CD4-positive, alpha-beta T cell treated with Interleukin-15 for 1 hour (primary cell): Measurements from ENCODE around the gene LRFN4.
A peak's percentile ranks its signal among the peaks of the same experiment; 100 is the strongest.
"Not testable (repeated sequence)": the region's sequence is repeated elsewhere in the genome, so short reads cannot be mapped to it uniquely, and the experiment has no call there.

Source experiments
- DNase-seq: peaks from one replicate; pipeline ENCODE4 v3.0.0-alpha.2; 2020

LRFN4 gene

DNA sequence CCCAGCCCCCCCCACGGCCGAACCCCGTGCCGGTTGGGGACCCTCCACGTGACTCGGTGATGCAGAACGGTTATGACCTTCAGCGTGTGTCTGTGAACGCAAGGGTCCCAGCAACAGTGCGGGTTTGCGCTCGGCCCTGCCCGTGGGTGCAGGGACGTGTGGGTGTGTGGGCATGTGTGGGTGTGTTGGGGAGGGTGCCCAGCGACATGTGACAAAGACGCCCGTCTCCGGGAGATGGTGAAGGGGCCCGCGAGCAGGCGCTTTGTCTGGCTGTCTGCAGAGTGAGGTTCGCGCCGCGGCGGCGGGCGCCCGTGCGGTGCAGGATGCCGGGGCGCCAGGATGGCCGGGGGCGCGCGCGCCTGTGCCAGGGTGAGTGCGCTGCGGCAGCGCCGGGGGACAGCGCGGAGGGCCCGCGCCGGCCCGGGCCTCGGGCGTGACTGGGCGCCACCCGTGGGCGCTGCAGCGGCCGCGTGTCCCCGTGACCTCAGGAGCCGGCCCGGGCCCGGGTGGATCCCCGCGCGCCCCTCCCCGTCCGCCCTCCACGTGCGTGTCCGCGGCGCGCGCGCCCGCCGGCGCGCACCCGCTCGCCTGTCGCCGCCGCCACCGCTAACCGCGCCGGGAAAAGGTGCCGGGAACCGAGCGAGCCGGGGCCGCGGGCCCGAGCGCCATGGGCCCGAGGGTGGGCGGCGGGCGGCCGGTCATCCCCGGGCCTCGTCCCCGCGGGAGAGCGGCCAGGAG lies at the start of gene LRFN4:
LRFN4 (plus strand) TSS at position 569 of the 738 bp plus-strand sequence. CDS start 681 bp downstream, outside the sequence.
- DNase-seq, result peak; percentile 71

DNA sequence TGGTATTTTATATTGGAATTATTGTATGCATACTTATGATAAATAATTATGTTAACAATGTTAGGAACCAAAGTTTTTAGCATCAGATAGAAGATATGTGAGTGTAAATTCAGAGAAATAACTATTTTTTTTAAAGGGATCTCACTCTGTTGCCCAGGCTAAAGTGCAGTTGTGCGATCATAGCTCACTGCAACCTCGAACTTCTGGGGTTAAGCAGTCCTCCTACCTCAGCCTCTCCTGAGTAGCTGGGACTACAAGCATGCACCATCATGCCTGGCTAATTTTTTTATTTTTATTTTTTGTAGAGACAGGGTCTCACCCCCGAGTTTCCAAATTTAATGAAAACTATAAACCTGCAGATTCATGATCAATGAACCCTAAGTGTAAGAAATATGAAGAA lies 47.3 kb upstream of the LRFN4 start:
- DNase-seq, result no peak

DNA sequence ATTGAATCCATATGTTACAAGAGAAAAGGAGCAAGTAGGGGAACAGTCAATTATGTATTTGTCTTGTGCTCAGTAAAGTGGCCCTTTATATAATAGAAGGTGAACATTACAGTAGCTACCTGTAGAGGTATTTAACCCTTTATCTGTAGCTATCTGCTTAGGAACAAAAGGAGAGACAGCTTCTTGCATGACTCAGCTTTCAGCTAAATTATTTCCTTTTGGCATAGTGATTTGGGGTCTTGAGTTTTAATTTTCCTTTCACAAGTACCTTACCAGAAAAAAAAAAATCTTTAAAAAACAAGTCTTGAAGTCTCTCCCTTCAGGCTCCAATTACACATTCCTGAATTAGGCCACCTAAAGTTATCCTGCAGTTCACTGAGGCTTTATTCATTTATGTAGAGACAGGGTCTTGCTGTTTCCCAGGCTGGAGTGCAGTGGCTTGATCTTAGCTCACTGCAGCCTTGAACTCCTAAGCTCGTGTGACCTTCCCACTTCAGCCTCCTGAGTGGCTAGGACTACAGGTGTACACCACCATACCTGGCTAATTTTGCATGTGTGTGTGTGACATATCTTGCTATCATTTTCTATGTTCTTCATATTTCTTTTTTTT lies 46.2 kb upstream of the LRFN4 start:
- DNase-seq, result no peak

DNA sequence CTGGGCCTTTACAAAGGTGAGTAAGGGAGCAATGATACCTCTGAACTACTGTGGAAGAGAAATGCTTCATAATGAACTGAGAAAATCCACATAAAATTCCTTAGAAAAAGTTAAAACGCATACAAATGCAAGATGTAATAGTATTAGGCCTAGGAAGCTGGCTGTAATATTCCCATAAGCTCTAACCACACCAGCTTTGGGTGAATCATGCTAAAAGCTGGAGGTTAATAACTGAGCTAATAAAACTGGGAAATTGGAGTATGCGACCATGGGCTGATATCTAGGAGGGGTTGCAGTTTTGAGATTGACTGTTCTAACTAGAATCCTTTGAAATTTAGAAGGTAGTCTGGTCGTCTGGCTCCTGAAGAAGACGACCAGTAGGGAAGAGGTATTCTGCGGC lies 42.2 kb upstream of the LRFN4 start:
- no peak for DNase-seq

DNA sequence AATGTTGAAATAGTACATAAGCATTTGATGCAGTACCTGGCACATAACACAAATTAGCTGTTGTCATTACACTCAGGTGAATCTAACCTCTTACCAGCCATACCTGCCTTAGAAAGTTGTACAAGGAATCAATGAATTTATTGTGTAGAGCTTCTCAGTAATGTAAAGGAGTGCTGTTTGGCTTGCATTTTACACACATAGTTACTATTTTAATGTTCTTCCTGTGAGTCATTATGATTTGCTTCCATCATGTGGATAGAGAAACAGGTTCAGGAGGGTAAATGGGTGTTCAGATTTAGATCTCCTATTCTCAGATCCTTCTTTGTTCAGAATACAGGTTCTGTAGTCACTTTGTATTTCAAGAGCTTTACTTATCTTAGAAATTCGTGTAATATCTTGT lies 41.2 kb upstream of the LRFN4 start:
- DNase-seq, result no peak

DNA sequence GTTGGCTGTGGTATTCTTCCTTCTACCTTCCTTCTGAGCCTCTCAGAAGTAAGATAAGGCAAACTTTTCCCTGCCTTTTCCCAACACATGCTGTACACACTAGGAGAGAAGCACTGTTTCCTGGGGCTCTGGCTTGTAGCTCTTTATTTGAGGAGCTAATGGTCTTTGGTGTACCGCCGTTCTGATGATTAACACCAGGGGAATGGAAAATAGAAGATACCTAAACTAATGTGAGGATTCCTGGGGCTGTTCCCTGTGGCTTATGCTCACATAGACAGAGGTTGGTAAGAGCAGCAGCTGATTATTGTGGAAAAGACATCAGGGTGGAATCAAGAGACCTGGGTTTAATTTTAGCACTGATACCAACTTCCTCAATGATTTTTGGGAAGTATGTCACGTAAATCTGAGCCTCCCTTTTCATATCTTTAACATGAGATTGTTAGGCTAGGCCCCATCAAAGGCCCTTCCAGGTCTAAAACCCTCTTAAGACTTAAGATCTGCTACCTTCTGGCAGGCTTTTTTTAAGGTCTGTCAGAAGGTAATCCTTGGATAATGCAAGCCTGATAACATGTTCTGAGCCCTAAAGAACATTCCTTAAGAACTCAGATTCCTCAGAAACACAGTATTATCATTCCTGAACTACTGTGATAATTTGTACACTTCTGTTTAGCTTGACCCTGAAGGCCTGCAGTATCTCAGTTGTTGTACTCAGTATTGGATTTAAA lies 38.5 kb upstream of the LRFN4 start:
- DNase-seq, result no peak

DNA sequence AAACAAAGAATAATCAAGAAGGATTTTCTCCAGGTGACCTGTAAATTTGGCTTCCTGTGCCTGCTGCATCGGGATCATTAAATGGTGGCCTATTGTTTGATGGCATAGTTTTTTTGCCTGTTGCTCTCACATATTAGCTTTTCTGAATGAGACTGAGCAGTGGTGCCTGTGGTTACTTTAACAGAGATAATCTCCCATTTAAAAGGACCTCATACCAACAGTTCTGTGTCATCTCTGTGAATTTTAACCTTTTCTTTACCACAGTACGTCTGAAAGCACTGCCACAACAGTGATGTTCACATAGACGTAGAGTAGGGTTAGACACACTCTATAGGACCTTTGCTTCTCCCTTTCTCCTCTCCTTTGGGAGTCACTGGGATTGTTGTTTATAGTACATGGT lies 36.5 kb upstream of the LRFN4 start:
- no peak for DNase-seq

DNA sequence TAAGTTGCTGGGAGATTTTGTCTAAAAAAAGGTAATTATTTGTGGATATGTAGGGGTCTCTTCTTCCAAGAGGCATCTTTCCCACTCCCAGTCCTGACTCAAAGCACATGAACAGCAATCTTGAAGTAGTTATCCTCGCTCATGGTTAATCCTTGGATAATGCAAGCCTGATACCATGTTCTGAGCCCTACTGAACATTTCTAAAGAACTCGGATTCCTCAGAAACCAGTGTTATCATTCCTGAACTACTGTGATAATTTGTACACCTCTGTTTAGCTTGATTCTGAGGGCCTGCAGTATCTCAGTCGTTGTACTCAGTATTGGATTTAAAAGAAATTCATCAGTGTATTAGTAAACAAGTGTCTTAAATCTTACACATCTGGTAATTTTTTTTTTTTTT lies 36.0 kb upstream of the LRFN4 start:
- DNase-seq, result no peak

DNA sequence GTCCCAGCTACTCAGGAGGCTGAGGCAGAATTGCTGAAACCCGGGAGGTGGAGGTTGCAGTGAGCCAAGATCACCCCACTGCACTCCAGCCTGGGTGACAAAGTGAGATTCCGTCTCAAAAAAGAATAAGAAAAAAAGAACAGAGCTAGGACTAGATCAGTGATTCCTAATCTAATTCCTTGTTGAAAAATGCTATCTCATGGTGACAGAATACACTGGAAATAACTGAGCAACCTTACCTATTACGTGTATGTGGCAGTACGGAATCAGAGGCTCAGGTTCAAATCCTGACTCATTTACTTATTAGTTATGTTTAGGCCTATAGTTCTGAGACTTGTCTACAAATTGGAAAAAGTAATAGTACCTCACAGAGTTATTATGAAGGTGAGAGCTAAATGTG lies 33.2 kb upstream of the LRFN4 start:
- no peak for DNase-seq

DNA sequence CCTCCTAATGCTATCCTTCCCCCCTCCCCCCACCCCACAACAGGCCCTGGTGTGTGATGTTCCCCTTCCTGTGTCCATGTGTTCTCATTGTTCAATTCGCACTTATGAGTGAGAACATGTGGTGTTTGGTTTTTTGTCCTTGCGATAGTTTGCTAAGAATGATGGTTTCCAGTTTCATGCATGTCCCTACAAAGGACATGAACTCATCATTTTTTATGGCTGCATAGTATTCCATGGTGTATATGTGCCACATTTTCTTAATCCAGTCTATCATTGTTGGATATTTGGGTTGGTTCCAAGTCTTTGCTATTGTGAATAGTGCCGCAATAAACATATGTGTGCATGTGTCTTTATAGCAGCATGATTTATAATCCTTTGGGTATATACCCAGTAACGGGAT lies 32.3 kb upstream of the LRFN4 start:
- not testable (repeated sequence) for DNase-seq

DNA sequence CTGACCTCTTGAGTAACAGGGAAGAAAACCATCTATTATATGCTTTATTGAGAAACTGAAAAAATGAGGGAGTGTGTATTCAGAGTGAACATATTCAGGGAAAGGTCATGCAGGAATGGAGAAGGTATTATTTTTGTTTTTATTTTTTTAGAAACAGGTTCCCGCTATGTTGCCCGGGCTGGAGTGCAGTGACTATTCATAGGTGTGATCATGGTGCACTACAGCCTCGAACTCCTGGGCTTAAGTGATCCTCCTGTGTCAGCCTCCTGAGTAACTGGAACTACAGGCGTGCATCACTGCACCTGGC lies 22.4 kb upstream of the LRFN4 start:
- no peak for DNase-seq

DNA sequence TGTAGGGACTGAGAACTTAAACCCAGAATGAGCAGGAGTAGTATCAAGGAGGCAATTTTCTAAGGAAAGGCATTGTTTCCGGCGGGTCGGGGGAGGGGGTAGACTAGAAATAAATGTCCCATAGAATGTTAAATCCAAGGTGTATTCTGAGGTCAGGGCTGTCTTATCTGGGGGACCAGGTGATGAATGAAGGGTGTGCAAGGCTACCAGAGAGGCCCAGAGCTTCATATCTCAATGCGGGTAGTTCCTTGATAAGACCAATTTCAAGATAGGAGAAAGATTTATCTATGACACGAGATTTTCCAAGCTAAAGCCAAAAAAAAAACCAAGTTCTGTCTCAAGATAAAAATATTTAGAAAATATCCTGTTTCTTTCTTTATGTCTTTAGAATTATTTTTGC lies 21.9 kb upstream of the LRFN4 start:
- DNase-seq, result no peak

DNA sequence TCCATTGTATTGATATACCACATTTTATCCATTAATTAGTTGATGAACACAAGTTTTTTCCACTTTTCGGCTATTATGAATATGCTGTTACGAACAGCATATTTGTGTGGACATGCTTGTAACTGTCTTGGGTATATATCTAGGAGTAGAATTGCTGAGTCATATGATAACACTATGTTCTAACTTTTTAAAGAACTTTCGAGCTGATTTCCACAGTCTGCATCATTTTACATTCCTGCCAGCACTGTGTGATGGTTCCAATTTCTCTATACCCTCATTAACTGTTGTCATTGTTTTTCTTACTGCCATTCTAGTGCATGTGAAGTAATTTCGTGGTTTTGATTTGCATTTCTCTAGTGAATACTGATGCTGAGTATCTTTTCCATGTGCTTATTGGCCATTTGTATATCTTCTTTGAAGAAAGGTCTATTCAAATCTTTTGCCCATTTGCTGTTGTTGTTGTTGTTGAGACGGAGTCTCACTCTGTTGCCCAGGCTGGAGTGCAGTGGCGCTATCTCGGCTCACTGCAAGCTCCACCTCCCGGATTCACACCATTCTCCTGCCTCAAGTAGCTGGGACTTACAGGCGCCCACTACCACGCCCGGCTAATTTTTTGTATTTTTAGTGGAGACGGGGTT lies 21.0 kb upstream of the LRFN4 start:
- no peak for DNase-seq

DNA sequence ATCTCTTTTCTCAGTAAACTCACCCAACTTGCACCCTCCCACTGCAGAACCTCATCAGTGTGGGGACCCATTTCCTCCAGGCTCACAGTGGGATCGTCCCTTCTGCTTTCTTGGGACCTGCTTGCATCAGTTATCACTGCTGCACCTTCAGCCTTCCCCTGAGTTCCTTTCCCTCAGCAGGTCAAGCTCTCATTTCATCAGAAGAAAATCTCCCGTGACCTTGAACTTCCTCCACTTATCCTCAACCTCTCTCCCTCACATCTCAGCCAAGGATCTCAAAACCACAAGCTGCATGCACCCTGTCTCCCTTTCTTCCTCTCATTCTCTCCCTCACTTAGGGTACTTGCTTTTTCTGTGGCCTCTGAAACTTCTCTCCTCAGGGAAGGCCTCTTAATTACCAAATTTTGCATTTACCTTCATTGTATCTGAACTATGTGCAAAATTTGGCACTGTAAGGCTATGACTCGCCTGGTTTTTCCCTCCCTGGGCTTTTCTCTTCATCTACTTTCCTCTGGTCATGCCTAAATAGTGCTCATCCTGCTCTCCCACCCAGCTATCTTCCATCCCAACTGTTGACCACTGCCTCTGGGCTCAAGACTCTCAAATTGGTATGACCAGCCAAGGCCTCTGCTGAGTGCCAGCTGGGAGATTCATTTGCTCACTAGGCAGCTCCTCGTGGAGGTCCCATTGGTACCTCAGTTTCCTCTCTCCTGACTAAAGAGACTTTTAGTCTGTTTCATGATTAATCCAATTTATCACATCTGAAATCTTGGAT lies 16.4 kb upstream of the LRFN4 start:
- no peak for DNase-seq

DNA sequence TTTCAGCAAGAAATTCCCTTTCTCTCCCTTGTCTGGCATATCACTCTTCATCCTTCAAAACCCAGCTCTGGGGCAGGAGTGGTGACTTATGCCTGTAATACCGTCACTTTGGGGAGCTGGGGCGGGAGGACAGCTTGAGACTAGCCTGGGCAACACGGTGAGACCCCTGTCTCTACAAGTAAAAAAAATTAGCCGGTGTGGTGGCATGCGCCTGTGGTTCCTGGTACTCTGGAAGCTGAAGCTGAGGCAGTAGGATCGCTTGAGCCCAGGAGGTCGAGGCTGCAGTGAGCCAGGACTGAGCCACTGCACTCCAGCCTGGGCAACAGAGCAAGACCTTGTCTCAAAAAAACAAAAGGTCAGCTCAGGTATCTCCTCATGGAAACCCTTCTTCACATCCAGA lies 15.0 kb upstream of the LRFN4 start:
- no peak for DNase-seq

DNA sequence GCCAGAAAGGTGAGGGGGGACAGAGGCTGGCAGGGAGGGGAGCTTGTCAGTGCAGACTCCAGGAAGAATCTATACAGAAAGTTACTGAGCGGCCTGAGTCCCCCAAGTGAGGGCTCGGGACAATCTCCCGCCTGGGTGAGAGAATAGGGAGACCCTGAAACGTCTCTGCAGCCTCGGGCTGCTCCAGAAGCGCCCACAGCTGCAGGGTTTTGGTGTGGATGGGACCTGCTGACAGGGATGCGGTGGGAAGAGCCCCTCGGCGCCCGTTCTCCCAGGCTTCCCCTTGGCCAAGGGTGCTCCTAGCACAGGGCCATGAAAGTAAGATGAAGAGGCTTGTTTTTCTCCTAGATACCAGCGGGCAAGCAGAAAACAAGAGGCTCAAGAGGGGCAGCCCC lies 14.4 kb upstream of the LRFN4 start:
- DNase-seq, result no peak

DNA sequence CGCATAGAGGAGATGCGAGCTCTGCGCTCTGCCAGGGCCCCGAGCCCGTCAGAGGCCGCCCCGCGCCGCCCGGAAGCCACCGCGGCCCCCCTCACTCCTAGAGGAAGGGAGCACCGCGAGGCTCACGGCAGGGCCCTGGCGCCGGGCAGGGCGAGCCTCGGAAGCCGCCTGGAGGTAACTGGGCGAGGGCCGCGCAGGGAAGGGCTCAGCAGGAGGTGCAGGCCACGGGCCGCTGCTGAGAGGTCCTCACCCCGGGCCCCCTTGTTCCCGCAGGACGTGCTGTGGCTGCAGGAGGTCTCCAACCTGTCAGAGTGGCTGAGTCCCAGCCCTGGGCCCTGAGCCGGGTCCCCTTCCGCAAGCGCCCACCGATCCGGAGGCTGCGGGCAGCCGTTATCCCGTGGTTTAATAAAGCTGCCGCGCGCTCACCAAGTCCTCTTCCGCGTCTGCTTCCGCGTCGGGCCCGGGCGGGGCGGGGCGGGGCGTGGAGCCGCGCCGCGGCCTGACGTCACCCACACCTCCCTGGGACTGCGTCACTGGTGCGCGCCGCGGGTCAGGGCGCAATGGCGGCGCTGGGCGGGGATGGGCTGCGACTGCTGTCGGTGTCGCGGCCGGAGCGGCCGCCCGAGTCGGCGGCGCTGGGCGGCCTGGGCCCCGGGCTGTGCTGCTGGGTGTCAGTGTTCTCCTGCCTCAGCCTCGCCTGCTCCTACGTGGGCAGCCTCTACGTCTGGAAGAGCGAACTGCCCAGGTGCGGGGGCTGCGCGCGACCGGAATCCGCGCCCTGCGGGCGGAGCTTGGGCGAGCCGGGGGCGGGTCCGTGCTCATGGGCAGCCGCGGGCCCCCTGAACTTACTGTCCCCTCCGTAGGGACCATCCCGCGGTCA lies 13.7 kb upstream of the LRFN4 start, which contains the start of gene RCE1:
RCE1 (plus strand) TSS at position 546 of the 880 bp plus-strand sequence; CDS start at position 561, 15 bp downstream.
- peak; percentile 91 for DNase-seq

DNA sequence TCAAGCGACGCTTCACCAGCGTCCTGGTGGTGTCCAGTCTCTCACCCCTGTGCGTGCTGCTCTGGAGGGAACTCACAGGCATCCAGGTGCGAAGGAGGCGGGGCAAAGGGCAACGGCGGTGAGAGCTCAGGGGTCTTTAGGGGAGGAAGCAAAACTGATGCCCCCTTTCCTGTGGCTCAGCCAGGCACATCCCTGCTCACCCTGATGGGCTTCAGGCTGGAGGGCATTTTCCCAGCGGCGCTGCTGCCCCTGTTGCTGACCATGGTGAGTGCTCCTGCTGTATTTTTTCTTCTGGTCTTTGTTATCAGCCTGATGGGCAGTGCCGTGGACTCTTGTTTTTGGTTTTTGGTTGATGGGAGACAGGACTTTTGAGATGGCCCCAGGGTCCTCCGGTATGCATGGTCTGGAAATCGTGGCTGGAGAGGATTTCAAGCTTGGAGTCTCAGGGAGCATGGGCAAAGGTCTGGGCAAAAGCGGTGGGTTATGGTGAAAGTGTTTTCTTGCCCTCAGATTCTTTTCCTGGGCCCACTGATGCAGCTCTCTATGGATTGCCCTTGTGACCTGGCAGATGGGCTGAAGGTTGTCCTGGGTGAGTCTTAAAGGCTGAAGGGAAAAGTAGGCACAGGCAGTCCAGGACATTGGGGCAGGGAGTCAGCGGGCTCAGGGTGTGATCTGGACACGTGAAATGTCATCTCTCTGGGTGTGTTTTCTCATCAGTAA lies 12.9 kb upstream of the LRFN4 start:
- no peak for DNase-seq

DNA sequence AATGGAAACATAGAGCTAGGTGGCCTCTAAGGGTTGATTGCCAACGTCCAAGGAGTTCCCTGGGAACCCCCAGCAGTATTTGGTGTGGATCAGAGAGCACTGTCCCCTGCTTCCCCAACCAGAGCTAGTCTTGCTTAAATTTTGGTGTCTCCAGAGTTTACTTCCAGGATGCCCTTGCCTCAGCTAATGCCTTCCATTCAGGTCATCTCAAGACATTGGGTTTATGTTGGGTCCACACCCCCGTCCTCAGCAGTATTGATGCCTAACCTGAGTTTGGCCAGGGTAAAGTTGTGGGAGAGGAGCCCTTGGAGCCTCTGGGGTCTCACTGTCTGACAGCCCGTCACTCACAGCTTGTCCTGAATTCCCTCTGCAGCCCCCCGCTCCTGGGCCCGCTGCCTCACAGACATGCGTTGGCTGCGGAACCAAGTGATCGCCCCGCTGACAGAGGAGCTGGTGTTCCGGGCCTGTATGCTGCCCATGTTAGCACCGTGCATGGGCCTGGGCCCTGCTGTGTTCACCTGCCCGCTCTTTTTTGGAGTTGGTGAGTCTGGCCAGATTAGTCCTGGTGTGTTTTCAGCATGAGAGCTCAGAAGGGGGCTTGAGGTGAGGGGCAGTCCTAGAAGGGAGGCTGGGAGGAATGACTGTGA lies 12.2 kb upstream of the LRFN4 start:
- DNase-seq, result no peak

DNA sequence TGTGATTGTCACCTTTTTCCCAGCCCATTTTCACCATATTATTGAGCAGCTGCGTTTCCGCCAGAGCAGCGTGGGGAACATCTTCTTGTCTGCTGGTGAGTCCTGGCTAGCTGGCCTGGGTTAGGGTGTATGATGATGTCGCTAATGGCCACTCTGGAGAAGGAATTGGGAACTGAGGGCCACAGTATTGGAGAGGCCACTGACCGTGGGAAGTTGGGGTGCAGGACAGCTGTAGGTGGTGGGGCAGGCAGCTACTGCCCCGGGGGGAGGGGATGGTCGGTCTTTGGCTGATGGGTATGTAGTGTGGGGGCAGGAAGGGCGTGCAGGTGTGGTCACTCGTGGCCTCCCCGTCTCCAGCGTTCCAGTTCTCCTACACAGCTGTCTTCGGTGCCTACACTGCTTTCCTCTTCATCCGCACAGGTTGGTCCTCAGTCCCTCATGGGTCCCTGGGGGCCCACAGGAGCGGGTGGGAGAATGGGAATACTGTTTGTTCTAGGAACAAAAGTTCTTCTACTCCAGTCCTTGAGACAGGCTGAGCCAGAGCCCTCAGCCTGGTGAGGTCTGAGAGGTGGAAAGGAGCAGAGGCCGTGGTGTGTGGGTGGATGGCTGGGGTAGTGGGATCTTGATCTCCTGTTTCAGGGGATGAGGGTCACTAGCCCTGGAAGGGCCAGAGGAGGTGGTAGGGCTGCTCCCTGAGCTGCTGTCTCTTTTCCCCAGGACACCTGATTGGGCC lies 11.6 kb upstream of the LRFN4 start:
- no peak for DNase-seq
